Psoas muscle (tissue), 8 donors: ENCODE results near the gene ACER2. TPM values are rescaled to one million over a fixed set of nuclear protein-coding genes. Genes with fewer than 3 reads are reported as not detected.

ENCODE experiments used
- ATAC-seq, 4 donors: fragments of 200-7000 bp; cut with Tn5 transposase; one replicate each; pipeline ENCODE4 v1.9.1; 2020; ENCODE audit warnings: moderate library complexity in 3 of 4, mild to moderate bottlenecking in 2 of 4
- DNase-seq, 2 donors: peaks; one replicate each; pipeline ENCODE4 v3.0.0-alpha.2; 2020
- H3K27ac ChIP-seq: fragments of 200-600 bp; one replicate; pipeline ENCODE4 v1.8.0; 2022
- H3K27me3 ChIP-seq, 3 donors: fragments of 200-600 bp in 1 of 3; one replicate each; pipeline versions ENCODE4 v1.6.1 to v1.8.0; 2013 to 2022; ENCODE audit warnings: low read length in 2 of 3, mild to moderate bottlenecking in 2 of 3, moderate library complexity in 1 of 3; ENCODE audit not compliant: insufficient read depth in 3 of 3
- H3K36me3 ChIP-seq, 2 donors: fragments of 200-600 bp in 1 of 2; one replicate each; pipeline versions ENCODE4 v1.6.1 to v1.8.0; 2013 to 2022; ENCODE audit warnings: low read depth in 1 of 2, mild to moderate bottlenecking in 1 of 2, moderate library complexity in 1 of 2; ENCODE audit not compliant: insufficient read depth in 1 of 2
- H3K4me1 ChIP-seq: fragments of 200-600 bp; one replicate; pipeline ENCODE4 v1.8.0; 2022
- H3K4me3 ChIP-seq: fragments of 200-600 bp; one replicate; pipeline ENCODE4 v1.8.0; 2022; ENCODE audit warnings: mild to moderate bottlenecking
- H3K9me3 ChIP-seq: fragments of 200-600 bp; one replicate; pipeline ENCODE4 v1.8.0; 2022
- WGBS, 3 donors: extraction: QIAGEN DNeasy Blood & Tissue Kit; methylation state at CpG; one replicate each; pipeline versions ENCODE4 v1.1.6 to v1.1.7; 2013; 5-methylcytosine and 5-hydroxymethylcytosine counted together
- intact Hi-C, 2 donors: fragments of 100-400 bp; cut with DNase I; formaldehyde crosslinking; loops; one replicate each; pipeline versions ENCODE4 v1.11.0 to v1.14.2; 2022
- polyA plus RNA-seq, 3 donors: library from polyadenylated mRNA; stranded (reverse); fragments of 200-250 nt; gene quantifications; one replicate each; pipeline ENCODE4 v1.2.3, GENCODE V29; 2013
- total RNA-seq, 4 donors: library from RNA; stranded (reverse); fragmentation: NEBNext Ultra II Directional in 2 of 4; extraction: Animal tissue kit (Norgen Biotek cat#: 25700) in 2 of 4; gene quantifications; one replicate each; pipeline versions ENCODE4 v1.2.1 to v1.2.4, GENCODE V29; 2021 to 2023
- TF ChIP-seq, protein P1 (sequence below): fragments of 200-600 bp; IDR thresholded peaks from one replicate; pipeline ENCODE4 v1.8.0; 2022; ENCODE audit warnings: antibody characterized with exemption
- donor health status: healthy with polysubstance abuse.
- donor health status: DM: no; HTN: no; CAD: no; lungs with moderate emphysema.
- donor health status: Bipolar disorder and iron deficiency.
- donor health status: healthy.
- donor health status: DM: yes; HTN: yes; CAD: no.
- donor health status: DM: no; HTN: no; CAD: no.
- donor health status: DM: no; HTN: no; CAD: no.
- donor health status: DM: yes; HTN: yes; CAD: no.

Gene ACER2
- total and polyA plus RNA-seq, 7 donors: 0.37 to 2.4 (median 1.4) TPM

DNA sequence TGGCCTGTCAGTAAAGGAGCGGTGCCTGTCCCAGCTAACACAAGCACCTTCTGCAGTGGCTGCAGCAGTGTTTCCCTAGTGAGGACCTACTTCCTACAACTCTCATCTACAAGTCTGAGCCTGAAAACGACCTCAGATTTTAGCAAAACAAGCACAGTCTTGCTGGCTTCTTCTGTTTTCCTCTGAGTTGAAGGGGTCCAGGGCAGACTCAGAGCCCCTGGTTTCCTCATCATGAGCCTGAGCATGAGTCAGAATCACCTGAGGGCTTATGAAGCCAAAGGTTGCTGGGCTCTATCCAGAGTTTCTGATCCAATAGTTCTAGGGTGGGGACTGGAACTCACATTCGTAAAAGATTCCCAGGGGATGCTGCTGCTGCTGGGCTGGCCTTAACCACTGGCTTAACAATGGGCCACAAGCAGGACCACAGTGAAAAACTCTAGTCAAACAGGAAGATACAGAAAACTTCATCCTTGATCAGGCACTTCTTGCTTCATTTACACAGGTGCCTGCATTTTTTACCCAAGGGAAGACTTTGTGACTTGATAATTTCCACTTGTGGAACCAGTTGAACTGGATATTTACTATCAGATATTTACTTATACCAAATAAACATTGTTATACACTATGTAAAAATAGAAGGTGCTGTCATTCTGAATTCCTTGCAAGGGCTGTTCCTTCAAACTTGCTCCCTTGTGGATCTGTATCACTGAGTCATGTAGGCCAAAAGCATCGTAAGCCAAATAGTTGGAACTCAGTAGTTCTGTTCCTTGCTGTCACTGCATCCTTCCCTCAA, 4.3 kb upstream of the ACER2 start:
- Histone ChIP-seq H3K27ac (no peak overlapping the region), H3K27me3 (no peaks in the 10 kb centered on the region), H3K4me1 (peaks cover 4% of the 10 kb centered on the region), H3K4me3 (no peak overlapping the region), H3K36me3 (no peaks in the 10 kb centered on the region), H3K9me3 (no peaks in the 10 kb centered on the region)
- no peak for ATAC-seq
- WGBS, 3 donors: 60 to 66% (median 66%) methylated on average over 4 of the region's 4 CpGs
- intact Hi-C loops: no loop called here
- TF ChIP-seq, protein P1, sequence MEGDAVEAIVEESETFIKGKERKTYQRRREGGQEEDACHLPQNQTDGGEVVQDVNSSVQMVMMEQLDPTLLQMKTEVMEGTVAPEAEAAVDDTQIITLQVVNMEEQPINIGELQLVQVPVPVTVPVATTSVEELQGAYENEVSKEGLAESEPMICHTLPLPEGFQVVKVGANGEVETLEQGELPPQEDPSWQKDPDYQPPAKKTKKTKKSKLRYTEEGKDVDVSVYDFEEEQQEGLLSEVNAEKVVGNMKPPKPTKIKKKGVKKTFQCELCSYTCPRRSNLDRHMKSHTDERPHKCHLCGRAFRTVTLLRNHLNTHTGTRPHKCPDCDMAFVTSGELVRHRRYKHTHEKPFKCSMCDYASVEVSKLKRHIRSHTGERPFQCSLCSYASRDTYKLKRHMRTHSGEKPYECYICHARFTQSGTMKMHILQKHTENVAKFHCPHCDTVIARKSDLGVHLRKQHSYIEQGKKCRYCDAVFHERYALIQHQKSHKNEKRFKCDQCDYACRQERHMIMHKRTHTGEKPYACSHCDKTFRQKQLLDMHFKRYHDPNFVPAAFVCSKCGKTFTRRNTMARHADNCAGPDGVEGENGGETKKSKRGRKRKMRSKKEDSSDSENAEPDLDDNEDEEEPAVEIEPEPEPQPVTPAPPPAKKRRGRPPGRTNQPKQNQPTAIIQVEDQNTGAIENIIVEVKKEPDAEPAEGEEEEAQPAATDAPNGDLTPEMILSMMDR: no peak
- DNase-seq: no peak

DNA sequence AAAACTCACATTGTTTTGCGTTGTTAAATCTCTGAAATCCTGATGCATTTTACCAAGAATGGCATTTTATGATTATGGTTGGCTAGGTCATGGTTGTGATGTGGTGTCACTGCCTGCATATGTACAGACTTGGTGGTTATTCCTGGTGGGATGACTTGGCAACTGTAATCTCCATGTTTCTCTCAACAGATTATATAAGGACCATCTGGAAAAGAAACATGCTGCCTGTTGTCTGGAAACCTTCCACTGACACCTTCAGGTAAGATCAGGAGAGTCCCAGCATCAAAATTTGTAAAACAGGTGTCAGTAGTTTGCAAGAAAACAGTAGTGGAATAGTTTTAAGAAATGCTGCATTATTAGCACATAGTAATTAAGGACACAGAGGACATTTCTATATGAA, 3.0 kb upstream of the ACER2 start:
- Histone ChIP-seq H3K27ac (no peak overlapping the region), H3K27me3 (no peaks in the 10 kb centered on the region), H3K4me1 (peaks cover 4% of the 10 kb centered on the region), H3K4me3 (no peak overlapping the region), H3K36me3 (no peaks in the 10 kb centered on the region), H3K9me3 (no peaks in the 10 kb centered on the region)
- no peak for DNase-seq
- ATAC-seq: no peak
- TF ChIP-seq, protein P1: no peak
- 71 to 77% (median 76%) methylated on average over 1 of the region's 1 CpG for WGBS, 3 donors
- intact Hi-C loops: no loop called here

DNA sequence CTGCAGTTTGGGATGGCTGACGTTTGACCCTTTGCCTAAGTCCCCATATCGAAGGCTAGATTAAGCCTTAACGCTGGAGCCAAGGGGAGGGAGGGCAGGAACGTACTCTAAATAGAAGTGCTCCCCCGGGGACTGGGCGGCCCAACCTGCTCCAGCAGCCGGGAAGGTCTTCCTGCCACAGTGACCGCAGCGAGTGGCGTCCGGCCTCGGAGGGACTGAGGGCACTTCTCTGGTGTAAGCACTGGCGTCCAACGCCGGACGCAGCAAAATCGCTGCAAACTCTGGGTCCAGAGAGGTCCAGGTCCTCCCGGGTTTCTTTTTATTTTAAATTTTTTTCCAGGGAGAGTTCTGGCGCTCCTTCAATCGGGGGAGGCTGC, 505 bp upstream of the ACER2 start:
- H3K27ac ChIP-seq: peak overlapping the region; percentile 73
- H3K4me1 ChIP-seq: peaks cover 4% of the 10 kb centered on the region
- intact Hi-C loops: loop anchor here in 1 of 2 donors (1.0 kb wide), 1 partner anchor 28 kb away; the partner anchor contains the start of gene RPS6
- WGBS, 3 donors: 0 to 1% (median 0%) methylated on average over 20 of the region's 20 CpGs
- TF ChIP-seq, protein P1: no peak
- no peaks in the 10 kb centered on the region for H3K36me3 ChIP-seq
- no peaks in the 10 kb centered on the region for H3K27me3 ChIP-seq
- ATAC-seq: peak; percentile 50 to 66 (median 53)
- no peaks in the 10 kb centered on the region for H3K9me3 ChIP-seq
- peak; percentile 56 to 83 for DNase-seq
- H3K4me3 ChIP-seq: peak overlapping the region; percentile 88

DNA sequence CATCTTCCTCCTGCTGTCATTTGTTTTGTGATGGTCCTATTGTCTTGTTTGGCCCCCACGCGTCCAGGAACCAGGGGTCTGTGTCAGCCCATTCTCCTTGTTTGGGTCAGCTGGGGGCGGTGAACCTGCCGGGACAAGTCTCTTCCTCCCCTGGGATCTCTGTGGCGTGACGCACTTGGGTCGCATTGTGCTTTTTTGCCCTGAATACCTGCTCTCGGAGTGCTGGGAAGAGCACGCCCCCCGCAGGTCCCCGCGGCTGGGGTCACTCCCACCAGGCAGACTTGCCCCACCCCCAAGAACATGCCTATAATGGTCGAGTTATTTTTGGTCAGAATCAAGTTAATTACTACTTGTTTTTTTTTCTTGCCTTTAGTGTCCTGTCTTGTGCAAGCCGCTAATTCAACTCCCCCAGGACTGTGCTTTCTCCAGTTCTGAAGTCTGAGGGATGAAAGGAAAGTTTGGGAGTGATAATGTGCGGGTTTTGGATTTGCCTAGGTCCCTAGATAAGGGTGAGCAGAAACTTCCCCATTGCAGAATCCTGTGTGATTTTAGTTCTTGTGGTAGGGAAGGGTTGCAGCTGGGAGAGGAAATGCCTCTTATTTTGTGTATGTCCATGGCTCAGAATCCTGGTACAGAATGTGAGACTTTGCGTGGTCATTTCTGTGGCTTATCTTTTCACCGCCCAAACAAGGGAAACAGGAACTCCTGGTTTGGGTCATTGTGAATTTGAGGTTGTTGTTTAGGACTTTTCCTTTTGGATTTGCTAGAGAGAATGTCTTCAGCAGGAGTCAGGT, 789 bp downstream of the ACER2 start:
- 6 to 9% (median 7%) methylated on average over 17 of the region's 17 CpGs for WGBS, 3 donors
- DNase-seq (peak; percentile 39 to 66), ATAC-seq (peak in 3 of 4 donors; percentile 10 to 20 (median 15))
- Histone ChIP-seq H3K4me1 (peaks cover 4% of the 10 kb centered on the region), H3K36me3 (no peaks in the 10 kb centered on the region), H3K4me3 (peak overlapping the region; percentile 88), H3K27ac (peak overlapping the region; percentile 73), H3K9me3 (no peaks in the 10 kb centered on the region), H3K27me3 (no peaks in the 10 kb centered on the region)
- TF ChIP-seq, protein P1: no peak
- intact Hi-C loops: no loop called here
